ENCODE data around the gene EIF6.

DNA sequence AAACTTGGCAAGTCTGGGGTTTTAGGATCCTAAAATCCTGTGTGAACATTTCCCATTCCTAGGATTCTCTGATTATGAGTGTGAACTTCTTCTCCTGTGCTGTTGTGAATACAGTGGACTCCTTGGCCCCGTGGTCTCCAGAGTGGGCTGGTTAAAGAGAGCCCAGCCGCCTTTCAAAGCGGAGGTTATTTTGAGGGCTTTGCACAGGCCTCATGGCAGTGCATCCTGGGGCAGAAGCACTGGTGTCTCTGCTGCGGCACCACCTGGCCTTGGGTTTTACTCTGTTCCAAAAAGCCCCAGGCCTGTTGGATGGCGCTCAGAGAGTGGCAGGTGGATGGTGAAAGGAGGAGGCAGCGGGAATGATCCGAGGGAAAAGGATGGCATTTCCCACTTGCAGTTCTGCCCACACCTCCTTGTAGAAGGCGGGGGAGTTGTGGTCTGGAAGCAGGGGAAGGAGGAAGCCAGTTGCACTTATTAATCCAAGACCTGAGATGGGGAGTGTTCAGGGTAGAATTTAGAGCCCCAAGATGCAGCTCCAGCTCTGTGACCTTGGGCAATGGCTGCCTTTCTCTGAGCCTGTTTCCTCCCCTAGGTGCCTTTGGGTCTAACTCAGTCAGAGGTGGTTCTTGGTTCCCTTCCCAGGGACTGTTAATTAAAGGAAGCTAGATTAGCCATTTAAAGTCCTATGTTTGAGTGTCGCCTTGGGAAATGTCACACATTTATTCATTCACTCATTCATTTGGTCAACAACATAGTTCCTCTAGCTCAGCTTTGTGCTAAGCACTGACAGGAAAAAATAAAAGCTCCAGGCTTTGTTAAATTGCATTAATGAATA lies 35.7 kb downstream of the EIF6 start:
- no peak for TF ChIP-seq YY1 (IDR thresholded peaks at IDR 0.05; ENCODE audit: insufficient read depth, insufficient read length)
- no peak for TF ChIP-seq ZNF274 (IDR thresholded peaks at IDR 0.05; ENCODE audit: low read depth, low read length)
- no peak for TF ChIP-seq SUZ12 (IDR thresholded peaks at IDR 0.05; ENCODE audit: extremely low read depth, insufficient read depth, insufficient read length)

All from NT2/D1 (cell line).